Right renal pelvis (tissue), 4 donors: ENCODE measurements around the gene PDE4DIP. TPM values are rescaled to one million over a fixed set of nuclear protein-coding genes. Genes with fewer than 3 reads are reported as not detected.
"Not testable (repeated sequence)": the region's sequence is repeated elsewhere in the genome, so short reads cannot be mapped to it uniquely, and the experiment has no call there.

ENCODE experiments used
- DNase-seq, 4 donors: peaks; one replicate each; pipeline ENCODE4 v3.0.0-alpha.2; 2013; ENCODE audit warnings: low read depth in 4 of 4, low spot score in 3 of 4, missing footprints in 1 of 4
- polyA plus RNA-seq, 4 donors: library from polyadenylated mRNA; unstranded; fragments of 120-200 nt; gene quantifications; one replicate each; pipeline ENCODE4 v1.2.1, GENCODE V29; 2013; ENCODE audit not compliant: insufficient read length in 4 of 4

The PDE4DIP gene
- polyA plus RNA-seq, 4 donors = 86.4 to 124 (median 109) TPM

- DNase-seq = not testable (repeated sequence)
Observed at GRCh38 chr1:148916222-148916621, 72.0 kb downstream of the PDE4DIP start.

- DNase-seq = not testable (repeated sequence)
Observed at GRCh38 chr1:148916695-148917348, 72.6 kb downstream of the PDE4DIP start.

DNA sequence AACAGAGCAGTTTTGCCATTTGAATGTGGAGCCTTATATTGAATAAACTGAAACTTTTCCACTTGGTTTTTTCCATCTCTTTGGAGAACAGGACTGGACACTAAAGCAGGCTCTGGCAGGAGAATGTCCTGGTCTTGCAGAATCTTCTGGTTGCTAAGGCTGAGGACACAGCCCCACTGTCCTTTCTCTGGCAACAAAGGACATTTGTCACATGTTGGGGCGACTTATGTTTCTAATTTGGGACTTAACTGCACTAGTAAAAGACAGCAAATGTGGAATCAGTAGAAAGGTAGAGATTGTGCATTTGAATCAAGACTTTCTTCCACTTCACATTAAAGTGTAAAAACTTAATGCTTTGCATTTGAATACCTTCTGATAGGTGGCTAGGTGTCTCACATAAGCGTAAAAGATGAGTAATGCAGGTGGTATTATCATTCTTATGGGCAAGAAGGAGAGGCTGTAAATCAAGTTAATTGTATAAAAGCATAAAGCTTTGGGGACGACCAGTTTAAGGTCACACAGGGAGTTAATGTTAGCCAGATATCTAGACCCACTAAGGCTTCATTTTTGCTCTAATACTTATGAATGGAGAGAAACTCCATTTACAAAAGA is 74.7 kb downstream of the PDE4DIP start:
- DNase-seq = not testable (repeated sequence)

DNA sequence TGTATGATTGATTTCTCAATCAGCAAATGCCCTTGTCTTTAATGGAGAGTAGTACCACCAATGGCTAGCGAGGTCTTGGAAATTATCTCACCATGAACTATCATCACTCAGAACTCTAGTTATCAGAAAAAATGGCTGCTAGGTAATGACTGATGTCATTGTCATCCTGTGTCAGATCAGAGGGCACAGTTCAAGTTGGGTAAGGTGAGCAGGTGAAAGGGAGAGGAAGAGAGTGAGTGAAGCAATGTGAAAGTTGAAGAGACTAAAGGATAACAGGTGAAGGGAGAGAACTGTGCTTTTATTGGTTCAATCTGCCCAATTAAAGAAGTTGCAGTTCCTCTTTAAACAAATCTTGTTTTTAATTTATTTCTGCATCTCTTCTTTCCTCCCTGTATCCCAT is 76.8 kb downstream of the PDE4DIP start:
- DNase-seq = not testable (repeated sequence)

- DNase-seq = not testable (repeated sequence)
Observed at GRCh38 chr1:148923798-148924197, 79.6 kb downstream of the PDE4DIP start.

GRCh38 chr1:148927645-148928044 is 83.4 kb downstream of the PDE4DIP start:
- not testable (repeated sequence) for DNase-seq

- DNase-seq = not testable (repeated sequence)
Observed at GRCh38 chr1:148929253-148929652, 85.0 kb downstream of the PDE4DIP start.

GRCh38 chr1:148935381-148936002 is 91.3 kb downstream of the PDE4DIP start:
- DNase-seq = not testable (repeated sequence)

GRCh38 chr1:148942906-148943305 is 98.7 kb downstream of the PDE4DIP start:
- not testable (repeated sequence) for DNase-seq

GRCh38 chr1:148945130-148945529 is 100.9 kb downstream of the PDE4DIP start:
- not testable (repeated sequence) for DNase-seq

- DNase-seq = not testable (repeated sequence)
Observed at GRCh38 chr1:148948768-148949167, 104.5 kb downstream of the PDE4DIP start.

- peak; percentile 55 to 78 (median 74) for DNase-seq
Observed at GRCh38 chr1:148951336-148952227, 107.4 kb downstream of the PDE4DIP start.

DNA sequence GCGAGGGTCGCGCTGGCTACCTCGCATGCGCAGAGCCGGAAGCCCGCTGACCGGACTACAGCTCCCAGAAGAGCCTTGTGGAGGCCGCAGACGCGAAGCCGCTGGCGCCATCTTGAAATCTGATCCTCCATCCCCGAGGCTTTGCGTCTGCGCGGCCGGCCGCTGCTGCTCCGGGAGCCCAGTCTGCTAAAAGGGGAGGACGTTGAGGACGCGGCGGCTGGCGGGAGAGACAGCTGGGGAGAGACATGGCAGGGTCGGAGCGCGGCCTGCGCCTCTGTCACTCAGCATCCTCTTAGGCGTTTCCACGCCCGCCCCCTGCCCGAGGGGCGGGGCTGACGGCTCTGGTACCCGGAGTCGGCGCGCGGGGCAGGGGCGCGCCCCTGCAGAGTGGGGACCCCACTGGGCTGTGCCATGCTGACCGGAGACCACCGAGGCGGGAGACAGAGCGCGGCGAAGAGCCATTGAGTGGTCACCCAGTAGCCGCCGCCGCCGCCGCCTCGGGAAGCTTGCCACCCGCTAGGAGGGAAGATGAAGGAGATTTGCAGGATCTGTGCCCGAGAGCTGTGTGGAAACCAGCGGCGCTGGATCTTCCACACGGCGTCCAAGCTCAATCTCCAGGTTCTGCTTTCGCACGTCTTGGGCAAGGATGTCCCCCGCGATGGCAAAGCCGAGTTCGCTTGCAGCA is 108.2 kb downstream of the PDE4DIP start:
- not testable (repeated sequence) for DNase-seq

GRCh38 chr1:148952938-148953616 is 108.8 kb downstream of the PDE4DIP start:
- DNase-seq = peak in 3 of 4 donors; percentile 1 to 15 (median 7)

- DNase-seq = not testable (repeated sequence)
Observed at GRCh38 chr1:148953730-148954129, 109.5 kb downstream of the PDE4DIP start.

GRCh38 chr1:148958343-148958742 is 114.1 kb downstream of the PDE4DIP start:
- not testable (repeated sequence) for DNase-seq

DNA sequence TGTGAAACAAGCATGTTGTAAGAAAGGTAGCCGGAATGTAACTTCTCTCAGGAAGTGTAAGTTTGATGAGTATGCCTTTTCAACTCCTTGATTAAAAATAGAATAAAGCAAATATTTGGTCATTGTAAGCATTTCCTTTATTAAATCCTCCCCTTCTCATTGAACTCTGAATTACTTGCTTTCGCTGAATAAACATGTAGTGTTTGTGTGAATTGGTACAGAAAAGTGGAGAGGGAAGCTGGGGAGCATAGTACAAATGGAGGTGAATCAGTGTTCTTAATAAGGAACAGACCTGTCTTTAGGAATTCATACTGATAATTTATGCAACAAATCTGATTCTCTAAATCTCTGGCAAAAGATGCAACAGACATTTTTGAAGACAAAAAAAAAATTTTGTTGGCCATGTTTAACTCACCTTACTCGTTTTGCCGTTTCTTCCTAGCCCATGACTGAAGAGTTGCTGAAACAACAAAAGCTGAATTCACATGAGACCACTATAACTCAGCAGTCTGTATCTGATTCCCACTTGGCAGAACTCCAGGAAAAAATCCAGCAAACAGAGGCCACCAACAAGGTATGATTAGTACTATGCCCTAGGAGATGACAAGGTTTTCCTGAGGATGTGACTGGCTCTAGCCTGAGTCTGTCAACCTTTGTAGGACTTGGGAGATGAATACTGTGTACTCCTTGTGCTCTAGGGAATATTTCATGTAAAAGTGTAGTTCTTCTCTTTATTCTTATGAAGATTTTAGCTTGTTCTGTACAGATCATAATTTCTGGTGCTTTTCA is 116.2 kb downstream of the PDE4DIP start:
- not testable (repeated sequence) for DNase-seq

- DNase-seq = not testable (repeated sequence)
Observed at GRCh38 chr1:148962127-148962857, 118.1 kb downstream of the PDE4DIP start.
